ENCODE data around the gene C17orf107.
"Not testable (repeated sequence)": the region's sequence is repeated elsewhere in the genome, so short reads cannot be mapped to it uniquely, and the experiment has no call there.

Gene C17orf107

GRCh38 chr17:4920351-4921048 is 21.2 kb downstream of the C17orf107 start:
- peak in 2 of 10 donors; percentile 36 to 41 for DNase-seq
- intact Hi-C loops (cut with DNase I) = no loop called here

GRCh38 chr17:4921320-4921719 is 22.0 kb downstream of the C17orf107 start:
- peak in 2 of 10 donors; percentile 8 to 24 for DNase-seq
- intact Hi-C loops (cut with DNase I) = no loop called here

GRCh38 chr17:4926577-4927335 is 27.4 kb downstream of the C17orf107 start:
- intact Hi-C loops (cut with DNase I) = not testable (repeated sequence)
- peak in 1 of 10 donors; percentile 16 for DNase-seq

- intact Hi-C loops (cut with DNase I) = no loop called here
- peak in 2 of 10 donors; percentile 59 for DNase-seq
Measured at GRCh38 chr17:4928881-4929280, 29.5 kb downstream of the C17orf107 start.

DNA sequence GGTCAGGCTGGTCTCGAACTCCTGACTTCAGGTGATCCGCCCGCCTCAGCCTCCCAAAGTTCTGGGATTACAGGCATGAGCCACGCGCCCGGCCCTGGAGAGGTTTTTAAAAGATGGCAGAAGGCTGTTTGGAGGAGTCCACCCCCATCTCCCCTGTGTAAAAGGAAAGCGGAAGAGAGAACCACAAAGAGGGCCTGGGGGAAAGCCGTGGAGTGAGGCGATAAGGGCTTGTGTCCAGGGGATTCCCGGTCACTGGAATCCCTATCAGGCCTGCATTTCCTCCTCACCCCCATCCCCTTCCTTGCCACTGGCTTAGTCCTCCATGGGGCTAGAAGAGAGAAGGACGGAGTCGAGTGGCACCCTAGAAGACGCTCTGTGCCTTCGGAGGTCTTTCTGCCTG is 32.6 kb downstream of the C17orf107 start, which contains the start of gene GP1BA:
TSS of gene GP1BA (plus strand) at position 315 of the 400 bp plus-strand sequence. CDS start 328 bp downstream, outside the sequence.
- peak in 2 of 10 donors; percentile 39 to 41 for DNase-seq
- intact Hi-C loops (cut with DNase I) = no loop called here

DNA sequence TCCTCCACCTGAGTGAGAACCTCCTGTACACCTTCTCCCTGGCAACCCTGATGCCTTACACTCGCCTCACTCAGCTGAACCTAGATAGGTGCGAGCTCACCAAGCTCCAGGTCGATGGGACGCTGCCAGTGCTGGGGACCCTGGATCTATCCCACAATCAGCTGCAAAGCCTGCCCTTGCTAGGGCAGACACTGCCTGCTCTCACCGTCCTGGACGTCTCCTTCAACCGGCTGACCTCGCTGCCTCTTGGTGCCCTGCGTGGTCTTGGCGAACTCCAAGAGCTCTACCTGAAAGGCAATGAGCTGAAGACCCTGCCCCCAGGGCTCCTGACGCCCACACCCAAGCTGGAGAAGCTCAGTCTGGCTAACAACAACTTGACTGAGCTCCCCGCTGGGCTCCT is 33.4 kb downstream of the C17orf107 start:
- DNase-seq = peak in 3 of 10 donors; percentile 61 to 80 (median 66)
- intact Hi-C loops (cut with DNase I) = no loop called here

- DNase-seq = peak in 3 of 10 donors; percentile 12 to 35 (median 19)
- intact Hi-C loops (cut with DNase I) = no loop called here
Measured at GRCh38 chr17:4933646-4934045, 34.3 kb downstream of the C17orf107 start.

DNA sequence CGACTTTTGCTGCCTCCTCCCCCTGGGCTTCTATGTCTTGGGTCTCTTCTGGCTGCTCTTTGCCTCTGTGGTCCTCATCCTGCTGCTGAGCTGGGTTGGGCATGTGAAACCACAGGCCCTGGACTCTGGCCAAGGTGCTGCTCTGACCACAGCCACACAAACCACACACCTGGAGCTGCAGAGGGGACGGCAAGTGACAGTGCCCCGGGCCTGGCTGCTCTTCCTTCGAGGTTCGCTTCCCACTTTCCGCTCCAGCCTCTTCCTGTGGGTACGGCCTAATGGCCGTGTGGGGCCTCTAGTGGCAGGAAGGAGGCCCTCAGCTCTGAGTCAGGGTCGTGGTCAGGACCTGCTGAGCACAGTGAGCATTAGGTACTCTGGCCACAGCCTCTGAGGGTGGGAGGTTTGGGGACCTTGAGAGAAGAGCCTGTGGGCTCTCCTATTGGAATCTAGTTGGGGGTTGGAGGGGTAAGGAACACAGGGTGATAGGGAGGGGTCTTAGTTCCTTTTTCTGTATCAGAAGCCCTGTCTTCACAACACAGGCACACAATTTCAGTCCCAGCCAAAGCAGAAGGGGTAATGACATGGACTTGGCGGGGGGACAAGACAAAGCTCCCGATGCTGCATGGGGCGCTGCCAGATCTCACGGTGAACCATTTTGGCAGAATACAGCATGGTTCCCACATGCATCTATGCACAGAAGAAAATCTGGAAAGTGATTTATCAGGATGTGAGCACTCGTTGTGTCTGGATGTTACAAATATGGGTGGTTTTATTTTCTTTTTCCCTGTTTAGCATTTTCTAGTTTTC is 35.0 kb downstream of the C17orf107 start:
- DNase-seq = peak in 3 of 10 donors; percentile 51 to 81 (median 58)
- intact Hi-C loops (cut with DNase I) = no loop called here

DNA sequence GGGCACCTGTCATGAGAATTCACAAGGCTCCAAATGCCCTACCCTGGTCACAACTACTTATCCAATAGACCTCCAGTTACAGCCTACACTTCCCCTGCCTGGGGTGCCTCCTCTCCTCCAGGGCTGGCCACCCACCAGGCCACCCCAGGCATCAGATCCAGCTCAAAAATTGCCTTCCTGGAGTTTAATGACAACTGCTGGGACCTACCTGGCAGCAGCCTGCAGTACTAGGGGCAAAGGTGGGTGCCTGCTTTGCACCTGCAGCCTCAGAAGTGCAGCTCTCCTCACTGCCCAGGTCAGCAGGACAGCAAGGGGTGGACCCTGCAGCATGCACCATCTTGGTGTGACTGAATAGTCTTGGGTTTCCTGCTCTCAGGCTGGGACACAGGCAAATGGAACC is 36.3 kb downstream of the C17orf107 start:
- peak in 2 of 10 donors; percentile 23 to 65 for DNase-seq
- intact Hi-C loops (cut with DNase I) = no loop called here

GRCh38 chr17:4936436-4936835 is 37.1 kb downstream of the C17orf107 start:
- peak in 2 of 10 donors; percentile 22 to 51 for DNase-seq
- intact Hi-C loops (cut with DNase I) = no loop called here

DNA sequence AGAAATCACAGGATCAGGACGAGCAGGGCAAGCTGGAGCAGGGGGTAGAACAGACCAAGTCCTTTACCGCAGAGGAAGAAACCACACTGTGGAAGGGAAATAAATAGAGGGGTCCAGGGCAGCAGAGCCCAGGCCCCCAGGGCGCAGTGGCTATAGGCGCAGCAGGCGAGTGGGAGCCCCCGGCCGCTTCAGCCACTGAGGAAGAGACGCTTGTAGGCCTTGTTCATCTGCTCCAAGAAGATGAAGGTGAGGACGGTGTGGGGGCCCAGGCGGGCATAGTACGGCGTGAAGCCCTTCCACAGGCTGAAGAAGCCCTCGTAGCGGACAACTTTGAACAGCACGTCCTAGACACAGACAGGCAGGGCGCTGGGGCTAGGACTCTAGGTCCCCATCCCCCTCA is 38.2 kb downstream of the C17orf107 start:
- DNase-seq = peak in 1 of 10 donors; percentile 67
- intact Hi-C loops (cut with DNase I) = no loop called here

GRCh38 chr17:4938069-4938491 is 38.7 kb downstream of the C17orf107 start:
- intact Hi-C loops (cut with DNase I) = no loop called here
- peak in 2 of 10 donors; percentile 67 to 69 for DNase-seq

DNA sequence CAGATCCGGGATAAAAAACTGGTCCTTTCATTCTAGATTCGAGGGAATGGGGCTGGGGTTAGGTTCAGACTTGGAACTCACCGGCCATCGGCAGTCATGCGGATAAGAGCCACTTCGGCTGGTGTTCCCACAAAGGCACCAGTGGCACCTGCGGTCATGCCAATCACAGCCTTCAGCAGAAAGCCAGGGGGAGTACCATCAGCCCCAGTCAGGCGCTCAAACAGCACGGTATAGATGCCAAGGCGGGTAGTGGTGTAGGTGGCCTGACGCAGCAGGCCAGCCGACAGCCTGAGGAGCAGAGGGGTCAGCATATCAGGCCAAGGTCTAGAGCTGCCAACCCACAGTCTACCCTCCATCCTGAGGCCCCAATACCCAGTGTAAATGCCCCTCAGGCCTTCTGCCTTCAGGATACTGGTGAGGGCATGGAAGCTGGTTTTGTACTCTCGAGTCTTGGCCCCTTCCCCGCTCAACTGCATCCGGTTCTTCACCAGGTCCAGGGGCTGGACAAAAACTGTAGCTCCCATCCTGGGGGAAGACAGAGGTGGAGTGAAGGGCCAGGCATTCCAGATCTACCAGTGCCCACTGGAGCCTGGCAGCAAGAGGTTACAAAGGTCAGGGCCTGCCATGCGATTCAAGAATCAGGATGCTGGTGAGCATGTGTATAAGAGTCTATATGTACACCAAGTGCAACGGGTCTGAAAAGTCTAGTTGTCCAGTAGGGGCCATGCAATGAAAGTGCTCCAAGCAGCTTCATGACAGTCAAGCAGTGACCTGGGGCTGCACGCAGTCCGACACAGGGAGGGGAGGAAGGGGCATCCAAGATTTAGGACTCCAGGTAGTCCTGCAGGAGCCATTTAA is 39.6 kb downstream of the C17orf107 start:
- peak in 2 of 10 donors; percentile 37 to 46 for DNase-seq
- intact Hi-C loops (cut with DNase I) = no loop called here

DNA sequence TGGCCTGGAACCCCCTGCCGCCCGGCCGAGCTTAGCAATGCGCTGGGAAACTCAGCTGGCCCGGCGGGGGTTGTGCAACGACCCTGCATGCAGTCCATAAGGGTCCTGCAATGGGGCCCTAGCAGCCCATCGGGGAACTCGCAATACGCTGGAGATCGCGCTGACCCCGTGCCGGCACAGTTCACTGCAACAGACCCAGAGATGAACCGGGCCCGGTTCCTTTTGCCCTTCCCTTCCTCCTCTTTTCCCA is 40.1 kb downstream of the C17orf107 start:
- peak in 1 of 10 donors; percentile 85 for DNase-seq
- intact Hi-C loops (cut with DNase I) = no loop called here

DNA sequence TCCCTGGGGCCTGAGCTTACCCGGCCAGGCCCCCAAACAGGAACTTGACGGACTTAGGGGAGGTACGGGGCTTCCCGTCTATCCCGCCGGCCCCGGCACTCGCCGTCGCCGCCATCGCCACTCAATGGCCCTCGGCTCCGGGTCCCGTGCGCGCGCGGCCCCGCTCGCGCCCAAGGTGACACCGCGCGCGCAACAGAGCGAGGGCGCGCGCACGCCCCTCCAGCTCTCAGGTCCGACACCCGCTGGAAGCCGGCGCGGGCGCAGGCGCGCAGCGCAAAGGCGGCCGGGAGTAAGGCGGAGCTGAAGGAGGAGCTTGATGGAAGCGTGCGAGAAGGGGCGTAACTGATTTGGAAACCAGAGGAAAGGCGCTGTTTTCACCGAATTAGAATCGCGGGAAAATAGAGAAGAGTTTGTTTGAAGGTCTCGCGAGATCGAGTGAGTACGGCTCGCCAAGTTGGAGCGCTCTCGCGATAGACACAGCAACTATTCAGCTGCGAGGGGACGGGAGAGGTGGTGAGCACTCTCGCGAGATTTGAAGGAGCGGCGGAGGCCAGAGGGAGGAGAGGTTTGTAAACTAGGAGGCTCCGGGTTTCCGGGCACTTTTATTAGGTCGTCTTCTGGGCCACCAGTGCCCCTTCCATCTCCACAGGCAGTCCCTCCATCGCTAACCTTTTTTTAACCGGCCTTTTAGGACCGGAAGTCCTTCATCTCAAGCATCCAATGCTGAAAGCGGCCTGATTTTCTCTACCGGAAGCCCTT is 40.6 kb downstream of the C17orf107 start, which contains the start of the genes RNF167 and SLC25A11:
TSS of gene RNF167 (plus strand) at position 473 of the 759 bp plus-strand sequence. CDS start 642 bp downstream, outside the sequence.
TSS of gene SLC25A11 (minus strand) at position 251 of the 759 bp plus-strand sequence. CDS start at position 115, 136 bp downstream.
- DNase-seq = peak; percentile 90 to 99 (median 94)
- intact Hi-C loops (cut with DNase I) = loop anchor here (2.0 kb wide), 1 partner anchor 27 kb away; the partner anchor contains the start of gene SPAG7

- peak in 9 of 10 donors; percentile 72 to 96 (median 82) for DNase-seq
- intact Hi-C loops (cut with DNase I) = loop anchor here (2.0 kb wide), 1 partner anchor 26 kb away; the partner anchor contains the start of gene SPAG7
Measured at GRCh38 chr17:4940555-4941318, 41.4 kb downstream of the C17orf107 start.

GRCh38 chr17:4941319-4941610 is 41.9 kb downstream of the C17orf107 start:
- no peak for DNase-seq
- intact Hi-C loops (cut with DNase I) = loop anchor here (2.0 kb wide), 1 partner anchor 26 kb away; the partner anchor contains the start of gene SPAG7
